ENCODE measurements around the gene FREM2.

Gene FREM2

GRCh38 chr13:38763446-38764381 lies 76.8 kb downstream of the FREM2 start:
- no peak for DNase-seq (ENCODE audit: low read depth)

- DNase-seq (ENCODE audit: low read depth): no peak
Observed at GRCh38 chr13:38766799-38767198, 79.9 kb downstream of the FREM2 start.

DNA sequence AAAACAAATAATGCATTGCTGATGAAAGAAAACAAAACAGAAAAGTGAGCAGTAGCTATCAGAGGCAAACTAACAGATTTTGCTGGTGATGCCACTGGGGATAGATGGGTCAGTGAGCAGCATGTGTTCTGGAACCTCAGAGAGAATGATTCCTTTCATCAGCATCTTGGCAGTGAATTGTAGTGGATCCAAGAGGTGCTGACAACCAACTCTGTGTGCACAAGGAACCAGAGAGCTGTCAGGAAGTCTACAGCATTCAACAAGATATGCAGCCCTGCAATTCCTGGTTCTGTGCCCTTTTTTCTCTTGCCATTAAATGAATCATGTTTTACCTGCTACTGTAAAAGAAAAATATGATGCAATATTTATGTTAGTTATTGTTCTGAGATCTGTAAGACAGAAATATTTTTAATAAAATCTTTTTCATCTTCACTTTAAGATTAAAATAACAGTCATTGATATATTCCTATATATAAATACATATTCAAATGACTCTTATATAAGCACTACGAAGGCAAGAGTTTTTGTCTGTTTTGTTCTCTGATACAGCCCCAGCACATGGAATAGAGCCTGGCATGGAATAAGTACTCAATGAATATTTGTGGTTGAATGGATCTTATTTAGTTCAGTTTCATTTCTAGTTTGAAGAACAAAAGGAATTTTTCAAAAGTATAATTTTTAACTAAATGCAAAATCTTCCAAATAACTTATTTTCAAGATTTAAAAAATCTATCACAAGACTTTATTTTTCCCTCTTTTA lies 80.8 kb downstream of the FREM2 start:
- DNase-seq (ENCODE audit: low read depth): no peak

GRCh38 chr13:38769526-38769925 lies 82.6 kb downstream of the FREM2 start:
- no peak for DNase-seq (ENCODE audit: low read depth)

DNA sequence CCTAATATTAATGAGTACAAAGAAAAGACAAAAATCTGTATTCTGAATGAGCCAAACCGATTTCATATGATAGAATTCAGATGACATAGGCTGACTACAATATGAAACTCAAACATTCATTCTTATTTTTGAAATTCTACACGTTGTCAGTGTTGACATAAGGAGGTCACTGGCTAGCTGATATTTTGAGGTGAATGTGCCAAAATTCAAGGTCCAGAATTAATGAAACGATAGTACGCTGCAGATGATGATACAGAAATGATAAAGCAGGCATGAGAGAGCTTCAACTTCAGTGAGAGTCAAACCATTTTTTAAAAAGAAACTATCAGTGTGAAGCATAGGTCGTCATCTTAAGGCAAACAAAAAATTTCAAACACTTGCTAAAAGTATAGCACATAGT lies 88.2 kb downstream of the FREM2 start:
- DNase-seq (ENCODE audit: low read depth): no peak

DNA sequence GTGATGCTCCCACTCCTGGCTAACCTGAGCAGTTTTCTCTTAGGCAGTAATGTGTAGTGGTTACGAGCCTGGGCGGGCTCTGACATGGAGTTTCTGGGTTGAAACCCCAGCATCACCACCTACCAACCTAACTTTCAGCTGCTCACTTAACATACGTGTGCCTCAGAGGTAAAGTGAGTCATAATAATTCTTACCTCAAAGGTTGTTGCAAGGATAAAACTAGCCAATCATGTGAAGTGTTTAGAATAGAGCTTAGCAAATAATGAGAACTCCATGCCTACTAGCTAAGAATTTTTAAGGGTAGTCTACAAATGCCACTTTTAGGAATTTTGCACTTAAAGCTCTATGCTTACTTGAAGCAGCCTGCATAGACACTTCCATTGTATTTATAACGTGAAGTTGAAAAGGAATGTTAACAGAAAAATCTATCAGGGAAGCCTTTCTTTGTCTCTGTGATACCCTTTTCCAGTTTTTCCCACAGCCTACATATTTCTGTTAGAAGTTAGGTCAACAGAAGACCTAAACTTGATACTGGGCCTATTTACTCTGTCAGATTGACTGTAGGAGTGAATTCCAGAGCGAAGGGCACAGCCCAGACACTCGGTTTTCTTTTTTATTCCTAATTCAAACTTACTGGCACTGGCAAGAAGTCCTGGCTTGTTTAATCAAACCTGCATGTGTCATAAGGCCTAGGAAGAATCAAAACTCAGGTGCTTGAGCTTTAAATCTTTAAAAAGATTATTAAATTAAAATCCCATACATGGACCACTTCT lies 90.7 kb downstream of the FREM2 start:
- no peak for DNase-seq (ENCODE audit: low read depth)

- DNase-seq (ENCODE audit: low read depth): no peak
Observed at GRCh38 chr13:38781539-38781938, 94.7 kb downstream of the FREM2 start.

DNA sequence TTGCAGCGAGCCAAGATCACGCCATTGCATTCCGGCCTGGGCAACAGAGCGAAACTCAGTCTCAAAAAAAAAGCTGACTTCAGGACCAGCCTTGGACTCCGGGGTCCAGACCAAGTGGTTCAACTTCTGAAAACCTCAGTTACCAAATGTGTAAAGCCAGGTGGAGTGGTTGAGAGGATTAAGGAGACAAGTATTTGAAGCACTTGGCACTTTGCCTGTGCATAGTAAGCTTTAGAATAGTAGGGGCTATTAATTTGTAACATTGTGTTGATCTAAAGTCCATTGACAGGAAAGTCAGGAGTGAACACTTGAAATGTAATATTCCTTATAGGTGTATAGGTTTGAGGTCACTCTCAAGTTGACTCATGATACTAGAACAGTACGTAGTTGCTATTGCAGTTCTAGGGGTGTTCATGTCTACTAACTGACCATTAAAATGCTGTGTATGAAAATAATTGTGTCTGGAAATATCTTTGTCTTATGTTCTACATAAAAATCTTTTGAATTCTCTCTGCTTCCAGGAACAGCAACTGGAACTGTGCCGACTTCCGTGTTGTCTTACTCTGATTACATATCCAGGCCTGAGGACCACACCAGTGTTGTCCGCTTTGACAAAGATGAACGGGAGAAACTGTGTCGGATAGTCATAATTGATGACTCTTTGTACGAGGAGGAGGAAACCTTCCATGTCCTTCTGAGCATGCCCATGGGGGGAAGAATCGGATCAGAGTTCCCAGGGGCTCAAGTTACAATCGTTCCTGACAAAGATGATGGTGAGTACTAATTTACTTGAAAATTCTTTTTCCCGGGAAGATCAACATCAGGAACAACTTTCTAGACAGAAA lies 97.4 kb downstream of the FREM2 start:
- DNase-seq (ENCODE audit: low read depth): no peak

GRCh38 chr13:38785042-38785441 lies 98.2 kb downstream of the FREM2 start:
- no peak for DNase-seq (ENCODE audit: low read depth)

DNA sequence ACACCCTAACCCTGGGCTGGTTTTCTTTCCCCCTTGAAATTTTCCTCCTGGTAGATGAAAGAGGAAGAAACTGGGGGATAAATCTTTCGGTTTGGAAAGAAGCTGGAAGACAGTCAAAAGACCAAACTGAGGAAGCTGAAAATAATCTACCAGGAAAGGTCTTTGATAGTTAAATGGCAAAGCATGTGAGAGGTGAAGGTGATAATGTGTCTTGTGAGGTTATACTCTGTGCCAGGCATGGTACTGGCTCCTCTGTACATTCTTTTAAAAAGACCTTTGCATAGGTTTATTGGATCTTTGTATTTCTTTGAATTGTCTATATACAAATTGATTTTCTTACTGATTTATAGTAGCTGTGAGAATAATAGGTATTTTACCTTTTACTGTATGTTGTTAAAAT lies 98.6 kb downstream of the FREM2 start:
- DNase-seq (ENCODE audit: low read depth): no peak

DNA sequence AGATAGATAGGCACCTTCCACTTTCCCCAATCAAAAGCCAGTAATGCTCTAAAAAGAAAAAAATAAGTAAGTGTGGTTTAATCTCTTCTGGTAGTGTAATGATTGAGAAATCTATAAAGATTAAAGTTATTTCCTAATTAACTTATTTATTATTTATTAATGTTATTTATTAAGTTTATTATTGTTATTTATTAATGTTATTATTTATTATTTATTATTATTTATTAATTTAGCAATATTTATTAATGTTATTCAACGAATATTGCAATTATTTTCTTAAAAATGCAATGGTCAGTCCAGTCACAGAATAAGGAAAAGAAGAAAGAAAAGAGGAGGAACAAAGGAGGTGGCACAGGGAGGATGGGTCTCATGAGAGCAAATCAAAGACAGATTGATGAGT lies 100.7 kb downstream of the FREM2 start:
- no peak for DNase-seq (ENCODE audit: low read depth)

DNA sequence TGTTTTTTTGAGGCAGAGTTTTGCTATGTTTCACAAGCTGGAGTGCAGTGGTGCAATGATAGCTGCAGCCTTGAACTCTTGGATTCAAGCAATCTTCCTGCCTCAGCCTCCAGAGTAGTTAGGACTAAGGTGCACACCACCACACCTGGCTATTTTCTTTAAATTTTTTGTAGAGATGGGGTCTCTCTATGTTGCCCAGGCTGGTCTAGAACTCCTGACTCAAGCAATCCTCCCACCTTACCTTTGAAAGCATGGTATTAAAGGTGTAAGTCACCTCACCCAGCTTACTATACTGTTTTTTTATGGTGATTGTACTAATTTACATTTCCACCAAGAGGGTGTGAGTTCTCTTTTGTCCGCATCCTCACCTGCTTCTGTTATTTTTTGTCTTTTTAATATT lies 110.0 kb downstream of the FREM2 start:
- no peak for DNase-seq (ENCODE audit: low read depth)

GRCh38 chr13:38803531-38803930 lies 116.7 kb downstream of the FREM2 start:
- no peak for DNase-seq (ENCODE audit: low read depth)

DNA sequence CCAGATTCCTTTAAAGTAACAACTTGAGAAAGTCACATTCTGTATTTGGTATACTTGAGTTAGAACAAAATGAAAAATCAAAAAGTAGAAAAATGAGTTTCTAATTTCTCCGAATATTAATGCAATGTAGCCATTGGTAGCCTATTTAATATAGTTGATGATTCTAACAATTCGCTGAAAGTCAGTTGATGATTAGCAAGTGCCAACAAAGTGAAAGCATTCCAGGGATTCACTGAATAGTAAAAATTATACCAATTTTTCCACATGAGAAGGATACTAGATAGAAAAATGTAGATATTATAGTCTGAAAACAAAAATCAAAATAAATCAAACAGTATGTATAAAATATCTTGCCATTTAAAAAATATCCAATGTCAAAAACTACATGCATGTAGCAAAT lies 117.2 kb downstream of the FREM2 start:
- DNase-seq (ENCODE audit: low read depth): no peak

DNA sequence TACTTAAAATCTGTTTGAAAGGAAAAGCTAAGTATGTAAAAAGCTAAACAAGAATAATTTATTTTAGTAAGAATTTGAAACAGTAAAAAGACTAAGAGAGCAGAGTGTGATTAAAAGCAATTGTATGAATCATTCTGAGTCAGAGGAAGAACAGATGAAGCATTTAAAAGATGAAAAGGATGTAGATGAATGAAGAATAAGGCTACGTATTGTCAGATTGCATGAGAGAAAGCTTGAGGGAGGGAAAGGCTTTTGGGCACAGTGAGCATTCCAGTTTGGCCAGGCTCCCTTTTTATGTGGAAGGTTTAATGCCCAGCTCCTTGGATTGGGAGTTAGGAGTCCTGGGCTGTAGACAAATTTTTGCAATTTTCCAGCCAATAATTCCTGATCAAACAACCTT lies 117.7 kb downstream of the FREM2 start:
- no peak for DNase-seq (ENCODE audit: low read depth)

DNA sequence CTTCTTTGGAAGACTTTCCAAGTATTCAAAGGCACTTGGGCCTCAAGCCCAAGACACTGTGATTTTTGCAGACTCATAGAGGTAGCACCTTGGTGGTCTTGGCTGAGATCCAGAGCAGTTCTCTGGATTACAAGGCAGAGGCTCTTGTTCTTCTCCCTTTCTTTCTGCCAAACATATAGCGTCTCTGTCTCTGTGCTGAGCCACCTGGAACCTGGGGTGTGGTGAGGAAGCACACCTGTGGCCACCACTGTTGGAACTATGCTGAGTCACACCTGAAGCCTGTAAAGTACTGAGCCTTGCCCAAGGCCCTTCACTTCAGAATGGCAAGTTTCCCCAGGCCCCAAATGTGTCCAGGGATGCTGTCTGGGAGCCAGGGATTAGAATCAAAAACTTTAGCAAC lies 127.5 kb downstream of the FREM2 start:
- no peak for DNase-seq (ENCODE audit: low read depth)

- no peak for DNase-seq (ENCODE audit: low read depth)
Observed at GRCh38 chr13:38819053-38819452, 132.2 kb downstream of the FREM2 start.

- no peak for DNase-seq (ENCODE audit: low read depth)
Observed at GRCh38 chr13:38819596-38819995, 132.7 kb downstream of the FREM2 start.

DNA sequence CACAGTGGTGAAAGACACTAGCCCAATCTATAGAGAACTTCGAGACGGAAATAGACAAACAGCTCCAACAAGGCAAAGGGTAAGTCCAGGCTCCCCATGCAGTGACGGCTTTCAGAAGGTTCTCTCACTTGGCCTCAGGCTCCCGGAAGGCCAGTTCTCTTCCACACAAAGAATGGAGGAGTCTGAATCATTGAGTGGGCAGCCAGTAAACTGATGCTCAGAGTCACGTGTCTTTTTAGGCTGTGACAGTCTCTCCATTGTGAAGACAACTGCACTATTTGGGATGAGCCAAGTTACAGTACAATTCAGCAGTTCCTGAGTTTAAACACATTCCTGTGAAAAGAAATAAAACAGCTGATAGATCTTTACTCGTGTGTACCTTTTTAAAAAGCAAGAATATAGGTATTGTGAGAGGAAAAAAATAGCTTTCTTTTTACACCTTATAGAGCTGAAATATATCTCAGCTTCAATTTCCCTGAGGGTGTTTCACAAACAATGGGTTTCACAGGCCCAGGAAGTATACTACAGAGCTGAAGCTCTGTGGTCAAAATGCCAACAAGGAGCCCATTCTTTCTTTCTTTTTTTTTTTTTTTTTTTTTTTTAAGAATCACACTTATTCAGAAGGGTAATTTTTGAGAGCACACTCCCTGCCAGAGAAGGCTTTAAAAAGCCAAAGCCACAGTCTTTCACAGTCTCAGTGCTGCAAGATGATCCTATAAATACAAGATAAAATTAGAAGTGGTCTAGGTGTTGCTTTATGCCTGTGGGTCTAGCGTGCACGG lies 135.1 kb downstream of the FREM2 start:
- DNase-seq (ENCODE audit: low read depth): no peak

DNA sequence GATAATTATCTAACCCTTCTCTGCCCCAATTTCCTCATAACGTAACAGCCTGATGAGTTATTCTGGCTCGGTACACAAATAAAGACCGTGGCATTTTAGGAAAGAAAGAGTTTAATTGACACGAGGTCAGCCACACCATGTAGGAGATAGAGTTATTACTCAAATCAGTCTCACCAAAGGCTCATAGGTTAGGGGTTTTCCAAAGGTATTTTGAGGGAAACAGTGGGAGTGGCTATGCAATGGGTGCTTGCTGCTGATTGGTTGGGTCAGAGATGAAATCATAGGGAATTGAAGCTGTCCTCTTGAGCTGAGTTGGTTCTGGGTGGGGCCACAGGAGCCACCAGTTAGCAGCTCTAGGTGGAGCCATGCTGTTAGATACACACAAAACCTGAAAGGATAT lies 137.5 kb downstream of the FREM2 start:
- DNase-seq (ENCODE audit: low read depth): no peak
